ENCODE results near the gene A2M. TPM values are rescaled to one million over a fixed set of nuclear protein-coding genes. Genes with fewer than 3 reads are reported as not detected.

Gene A2M
- total RNA-seq, 1 experiment from 2014 or later = 1.2 TPM

DNA sequence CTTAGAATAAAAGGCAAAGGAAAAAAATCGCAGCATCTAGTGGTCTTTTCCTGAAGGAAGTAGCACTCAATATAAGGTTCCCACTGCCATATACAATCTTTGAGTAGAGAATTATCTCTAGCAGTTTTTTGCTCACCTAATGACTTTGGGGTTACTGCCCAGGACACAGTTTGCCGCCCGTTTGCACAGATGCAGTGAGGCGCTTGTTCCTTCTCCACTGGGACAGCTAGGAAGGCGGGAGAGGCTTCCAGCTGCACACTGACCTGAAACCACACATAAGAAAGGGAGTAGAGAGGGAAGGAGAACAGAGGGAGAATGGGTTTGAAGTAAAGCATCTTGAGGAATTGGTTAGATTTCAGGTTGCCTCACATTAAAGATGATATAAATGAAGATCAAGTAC is 25.5 kb downstream of the A2M start:
- no CpG with 5 or more reads among the region's 5 CpGs for WGBS (ENCODE audit: extremely low coverage, insufficient read length, low lambda C conversion rate)
- no peak overlapping the region for H2BK120ac ChIP-seq (ENCODE audit: low read depth, low read length, poor library complexity, severe bottlenecking)

More for the DNA sequence above, 25.5 kb downstream of the A2M start:
- H3K9ac ChIP-seq (ENCODE audit: extremely low read depth, insufficient read length, low read length) = no peak overlapping the region
- H3K79me1 ChIP-seq (ENCODE audit: insufficient read depth, low read depth, low read length, poor library complexity, severe bottlenecking) = no peaks in the 10 kb centered on the region
- H3K4me3 Mint-ChIP-seq = no peak overlapping the region
- H3K79me2 ChIP-seq (ENCODE audit: insufficient read depth, low read length) = no peaks in the 10 kb centered on the region
- H4K20me1 ChIP-seq (ENCODE audit: control insufficient read depth, insufficient read depth, insufficient read length) = no peaks in the 10 kb centered on the region
- no peak overlapping the region for H2BK5ac ChIP-seq (ENCODE audit: insufficient read length, low read length)
- no peak for TF ChIP-seq CTCF (conservative IDR thresholded peaks at IDR 0.05)
- H3K18ac ChIP-seq (ENCODE audit: insufficient read length, low read depth, low read length) = no peak overlapping the region
- no peaks in the 10 kb centered on the region for H3K23me2 ChIP-seq (ENCODE audit: insufficient read length, low read depth, low read length, poor library complexity, severe bottlenecking)
- no peaks in the 10 kb centered on the region for H3K9me3 Mint-ChIP-seq
- no peak overlapping the region for H2BK20ac ChIP-seq (ENCODE audit: low read depth, low read length, poor library complexity, severe bottlenecking)
- H4K91ac ChIP-seq (ENCODE audit: insufficient read length, low read depth, low read length) = no peak overlapping the region
- no peak overlapping the region for H3T11ph ChIP-seq (ENCODE audit: low read length)
- no peak overlapping the region for H4K5ac ChIP-seq (ENCODE audit: insufficient read length, low read depth, low read length)
- no peak overlapping the region for H2AFZ ChIP-seq (ENCODE audit: low read length)
- no peaks in the 10 kb centered on the region for H3K9me3 ChIP-seq (ENCODE audit: control insufficient read depth, low read depth, low read length)
- H3K4ac ChIP-seq (ENCODE audit: low read depth, low read length) = no peak overlapping the region
- no peak overlapping the region for H3K23ac ChIP-seq (ENCODE audit: insufficient read length, low read depth, low read length)
- H3K27ac ChIP-seq (ENCODE audit: insufficient read length, low read depth, low read length) = no peak overlapping the region
- no peak overlapping the region for H2BK15ac ChIP-seq (ENCODE audit: low read depth, low read length)
- no peaks in the 10 kb centered on the region; the same call in 1 of the 2 replicates for H3K27me3 Mint-ChIP-seq (ENCODE audit: low read depth)
- no peak overlapping the region for H3K4me2 ChIP-seq (ENCODE audit: insufficient read depth, insufficient read length, low read length)
- peak overlapping the region in 1 of 3 experiments; percentile 70; a peak in 1 of 7 replicates for H3K27ac Mint-ChIP-seq
- H3K4me1 Mint-ChIP-seq = peaks cover 3 to 4% of the 10 kb centered on the region in 2 experiments; a peak in 1 of 4 replicates
- H4K8ac ChIP-seq (replicated peaks; ENCODE audit: insufficient read length, low read depth, low read length) = no peak overlapping the region
- DNase-seq = no peak
- no peaks in the 10 kb centered on the region for H3K4me1 ChIP-seq (ENCODE audit: insufficient read depth, low read length)
- no peaks in the 10 kb centered on the region for H3K36me3 Mint-ChIP-seq (ENCODE audit: insufficient read depth in 1 of 3, low read depth in 3 of 3)
- no peaks in the 10 kb centered on the region for H3K27me3 ChIP-seq (ENCODE audit: insufficient read depth, low read length)
- no peak overlapping the region for H3K14ac ChIP-seq (ENCODE audit: insufficient read depth, low read length)
- H3K56ac ChIP-seq (ENCODE audit: insufficient read length, low read depth, low read length) = no peak overlapping the region
- no peak overlapping the region for H2BK12ac ChIP-seq (ENCODE audit: insufficient read length, low read depth, low read length)
- no peak overlapping the region for H2AK5ac ChIP-seq (ENCODE audit: insufficient read length, low read length)

Measured in H9 (cell line).